H9 (cell line): Measurements from ENCODE around the gene CD300LD. TPM values are rescaled to one million over a fixed set of nuclear protein-coding genes. Genes with fewer than 3 reads are reported as not detected.

Experiments
- DNase-seq: peaks from one replicate; pipeline ENCODE4 v3.0.0-alpha.2; 2017
- H2AFZ ChIP-seq: one replicate; pipeline ENCODE4 v1.6.1; 2013; ENCODE audit warnings: mild to moderate bottlenecking, low read length, control low read depth, moderate library complexity
- H2AK5ac ChIP-seq: 2 replicates; pipeline ENCODE4 v1.6.1; 2013; ENCODE audit warnings: low read length, control low read depth, mixed read lengths; ENCODE audit not compliant: insufficient read length
- H2BK120ac ChIP-seq: one replicate; pipeline ENCODE4 v1.6.1; 2013; ENCODE audit warnings: low read depth, mild to moderate bottlenecking, low read length, control low read depth, inconsistent platforms; ENCODE audit not compliant: poor library complexity, severe bottlenecking
- H2BK12ac ChIP-seq: 2 replicates; pipeline ENCODE4 v1.6.1; 2013; ENCODE audit warnings: low read length, control low read depth, mixed read lengths, low read depth; ENCODE audit not compliant: insufficient read length
- H2BK15ac ChIP-seq: 2 replicates; pipeline ENCODE4 v1.6.1; 2013; ENCODE audit warnings: low read depth, low read length, control low read depth
- H2BK20ac ChIP-seq: one replicate; pipeline ENCODE4 v1.6.1; 2013; ENCODE audit warnings: low read depth, mild to moderate bottlenecking, low read length, control low read depth, inconsistent platforms; ENCODE audit not compliant: poor library complexity, severe bottlenecking
- H2BK5ac ChIP-seq: 2 replicates; pipeline ENCODE4 v1.6.1; 2013; ENCODE audit warnings: low read length, control low read depth, mixed read lengths; ENCODE audit not compliant: insufficient read length
- H3K14ac ChIP-seq: 2 replicates; pipeline ENCODE4 v1.6.1; 2013; ENCODE audit warnings: low read length, control low read depth; ENCODE audit not compliant: insufficient read depth
- H3K18ac ChIP-seq: 2 replicates; pipeline ENCODE4 v1.6.1; 2013; ENCODE audit warnings: low read depth, mild to moderate bottlenecking, mixed read lengths, low read length, control low read depth; ENCODE audit not compliant: insufficient read length
- H3K23ac ChIP-seq: 2 replicates; pipeline ENCODE4 v1.6.1; 2013; ENCODE audit warnings: low read length, control low read depth, mixed read lengths, low read depth; ENCODE audit not compliant: insufficient read length
- H3K23me2 ChIP-seq: 2 replicates; pipeline ENCODE4 v1.6.1; 2013; ENCODE audit warnings: low read depth, mild to moderate bottlenecking, mixed read lengths, low read length, control low read depth; ENCODE audit not compliant: insufficient read length, poor library complexity, severe bottlenecking
- H3K27ac ChIP-seq: 2 replicates; pipeline ENCODE4 v1.5.1; 2013; ENCODE audit warnings: low read length, control low read depth, mixed read lengths, low read depth; ENCODE audit not compliant: insufficient read length
- H3K27me3 ChIP-seq: 2 replicates; pipeline ENCODE4 v1.6.1; 2013; ENCODE audit warnings: low read length, control low read depth, inconsistent platforms; ENCODE audit not compliant: insufficient read depth
- H3K4ac ChIP-seq: 2 replicates; pipeline ENCODE4 v1.6.1; 2013; ENCODE audit warnings: low read depth, mild to moderate bottlenecking, control low read depth, inconsistent platforms, low read length, moderate library complexity
- H3K4me1 ChIP-seq: 2 replicates; pipeline ENCODE4 v1.6.1; 2013; ENCODE audit warnings: low read length, control low read depth, inconsistent platforms; ENCODE audit not compliant: insufficient read depth
- H3K4me2 ChIP-seq: 2 replicates; pipeline ENCODE4 v1.6.1; 2013; ENCODE audit warnings: low read length, control low read depth, mixed read lengths; ENCODE audit not compliant: insufficient read length, insufficient read depth
- H3K56ac ChIP-seq: 2 replicates; pipeline ENCODE4 v1.6.1; 2013; ENCODE audit warnings: low read depth, mild to moderate bottlenecking, mixed read lengths, low read length, control low read depth; ENCODE audit not compliant: insufficient read length
- H3K79me1 ChIP-seq: 2 replicates; pipeline ENCODE4 v1.6.1; 2013; ENCODE audit warnings: low read depth, mild to moderate bottlenecking, moderate library complexity, low read length, control low read depth, inconsistent platforms; ENCODE audit not compliant: insufficient read depth, poor library complexity, severe bottlenecking
- H3K79me2 ChIP-seq: 2 replicates; pipeline ENCODE4 v1.6.1; 2013; ENCODE audit warnings: low read length, control low read depth, inconsistent platforms; ENCODE audit not compliant: insufficient read depth
- H3K9ac ChIP-seq: 2 replicates; pipeline ENCODE4 v1.6.1; 2013; ENCODE audit warnings: low read length, control low read depth, mixed read lengths; ENCODE audit not compliant: insufficient read length; ENCODE audit errors: extremely low read depth
- H3K9me3 ChIP-seq: one replicate; pipeline ENCODE4 v1.6.1; 2013; ENCODE audit warnings: low read depth, low read length, inconsistent platforms; ENCODE audit not compliant: control insufficient read depth
- H3T11ph ChIP-seq: one replicate; pipeline ENCODE4 v1.6.1; 2013; ENCODE audit warnings: mild to moderate bottlenecking, low read length, control low read depth, inconsistent platforms
- H4K20me1 ChIP-seq: one replicate; pipeline ENCODE4 v1.6.1; 2013; ENCODE audit not compliant: control insufficient read depth, insufficient read length, insufficient read depth
- H4K5ac ChIP-seq: 2 replicates; pipeline ENCODE4 v1.6.1; 2013; ENCODE audit warnings: low read depth, mild to moderate bottlenecking, mixed read lengths, low read length, control low read depth; ENCODE audit not compliant: insufficient read length
- H4K8ac ChIP-seq: replicated peaks from 2 replicates; pipeline ENCODE4 v1.6.1; 2013; ENCODE audit warnings: low read length, control low read depth, mixed read lengths, low read depth; ENCODE audit not compliant: insufficient read length
- H4K91ac ChIP-seq: 2 replicates; pipeline ENCODE4 v1.6.1; 2013; ENCODE audit warnings: low read depth, mild to moderate bottlenecking, moderate library complexity, mixed read lengths, low read length, control low read depth; ENCODE audit not compliant: insufficient read length
- H3K27ac Mint-ChIP-seq, 3 experiments: 2 replicates in 2 of 3; 3 replicates in 1 of 3; pipeline ENCODE4 v1.8.0; 2020 to 2021; ENCODE audit warnings: mixed read lengths in 3 of 3, mild to moderate bottlenecking in 1 of 3, moderate library complexity in 1 of 3
- H3K27me3 Mint-ChIP-seq: 2 replicates; pipeline ENCODE4 v1.8.0; 2021; ENCODE audit warnings: low read depth, mild to moderate bottlenecking, moderate library complexity, mixed read lengths
- H3K36me3 Mint-ChIP-seq, 3 experiments: 2 replicates in 2 of 3; 3 replicates in 1 of 3; pipeline ENCODE4 v1.8.0; 2020 to 2021; ENCODE audit warnings: low read depth in 3 of 3, mixed read lengths in 3 of 3; ENCODE audit not compliant: insufficient read depth in 1 of 3
- H3K4me1 Mint-ChIP-seq, 2 experiments: 2 replicates each; pipeline ENCODE4 v1.8.0; 2020; ENCODE audit warnings: mixed read lengths in 2 of 2
- H3K4me3 Mint-ChIP-seq, 2 experiments: 2 replicates in 1 of 2; 3 replicates in 1 of 2; pipeline ENCODE4 v1.8.0; 2020 to 2021; ENCODE audit warnings: mild to moderate bottlenecking in 2 of 2, mixed read lengths in 2 of 2, moderate library complexity in 1 of 2
- H3K9me3 Mint-ChIP-seq, 2 experiments: 2 replicates in 1 of 2; 3 replicates in 1 of 2; pipeline ENCODE4 v1.8.0; 2020; ENCODE audit warnings: mild to moderate bottlenecking in 2 of 2, mixed read lengths in 2 of 2, moderate library complexity in 1 of 2
- WGBS: extraction: QIAGEN DNeasy Blood & Tissue Kit; methylation state at CpG from one replicate; pipeline ENCODE4 v1.1.7; 2013; ENCODE audit warnings: missing lambda C conversion rate, low lambda C conversion rate, mixed read lengths; ENCODE audit not compliant: insufficient read length; ENCODE audit errors: extremely low coverage; 5-methylcytosine and 5-hydroxymethylcytosine counted together
- total RNA-seq: library from RNA; stranded (reverse); gene quantifications from 2 replicates; pipeline ENCODE4 v1.2.1, GENCODE V29; 2021
- TF ChIP-seq, protein P1 (sequence below): fragments of 200-600 bp; sonication (generic); conservative IDR thresholded peaks from 3 replicates; pipeline ENCODE4 v1.8.0; 2021; ENCODE audit warnings: antibody characterized with exemption, mild to moderate bottlenecking

CD300LD gene
- total RNA-seq, 1 experiment from 2014 or later: not detected

DNA sequence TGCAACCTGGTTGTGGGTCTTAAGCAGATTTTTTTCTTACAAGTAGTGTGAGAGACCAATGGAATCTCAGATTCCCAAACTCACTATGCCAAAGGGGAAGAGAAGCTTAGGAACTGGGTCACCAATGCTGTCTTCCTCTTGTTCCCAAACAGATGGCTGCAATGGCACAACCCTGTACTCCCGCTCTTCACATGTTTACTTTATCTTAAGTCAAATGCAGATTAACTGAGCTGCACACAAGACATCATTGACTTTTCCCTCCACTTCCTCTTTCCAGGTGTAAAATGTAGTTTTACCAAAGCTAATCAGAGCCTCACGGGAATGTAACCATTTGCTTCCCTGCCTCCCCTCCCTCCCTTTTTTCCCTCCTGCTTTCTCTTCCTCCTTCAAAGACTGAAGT lies 45.8 kb upstream of the CD300LD start:
- Histone ChIP-seq H3K4me2 (no peak overlapping the region), H2BK15ac (no peak overlapping the region), H3K56ac (no peak overlapping the region), H3K4ac (no peak overlapping the region), H3K23ac (no peak overlapping the region), H4K5ac (no peak overlapping the region), H3T11ph (no peak overlapping the region), H3K9ac (no peak overlapping the region), H2BK20ac (no peak overlapping the region), H3K23me2 (no peaks in the 10 kb centered on the region), H4K91ac (no peak overlapping the region), H3K18ac (no peak overlapping the region), H2BK120ac (no peak overlapping the region), H3K4me1 (peaks cover 6% of the 10 kb centered on the region; the same call in 1 of the 2 replicates), H2AFZ (no peak overlapping the region), H3K9me3 (no peaks in the 10 kb centered on the region), H3K14ac (no peak overlapping the region), H3K27ac (no peak overlapping the region), H2BK12ac (no peak overlapping the region), H3K79me2 (no peaks in the 10 kb centered on the region), H4K8ac (no peak overlapping the region), H3K27me3 (no peaks in the 10 kb centered on the region), H2AK5ac (no peak overlapping the region), H3K79me1 (no peaks in the 10 kb centered on the region), H2BK5ac (no peak overlapping the region), H4K20me1 (no peaks in the 10 kb centered on the region)
- no peak for DNase-seq
- no peak overlapping the region for H3K4me3 Mint-ChIP-seq
- H3K36me3 Mint-ChIP-seq: no peaks in the 10 kb centered on the region; a peak in 1 of 7 replicates
- no CpG with 5 or more reads among the region's 2 CpGs for WGBS
- TF ChIP-seq, protein P1, sequence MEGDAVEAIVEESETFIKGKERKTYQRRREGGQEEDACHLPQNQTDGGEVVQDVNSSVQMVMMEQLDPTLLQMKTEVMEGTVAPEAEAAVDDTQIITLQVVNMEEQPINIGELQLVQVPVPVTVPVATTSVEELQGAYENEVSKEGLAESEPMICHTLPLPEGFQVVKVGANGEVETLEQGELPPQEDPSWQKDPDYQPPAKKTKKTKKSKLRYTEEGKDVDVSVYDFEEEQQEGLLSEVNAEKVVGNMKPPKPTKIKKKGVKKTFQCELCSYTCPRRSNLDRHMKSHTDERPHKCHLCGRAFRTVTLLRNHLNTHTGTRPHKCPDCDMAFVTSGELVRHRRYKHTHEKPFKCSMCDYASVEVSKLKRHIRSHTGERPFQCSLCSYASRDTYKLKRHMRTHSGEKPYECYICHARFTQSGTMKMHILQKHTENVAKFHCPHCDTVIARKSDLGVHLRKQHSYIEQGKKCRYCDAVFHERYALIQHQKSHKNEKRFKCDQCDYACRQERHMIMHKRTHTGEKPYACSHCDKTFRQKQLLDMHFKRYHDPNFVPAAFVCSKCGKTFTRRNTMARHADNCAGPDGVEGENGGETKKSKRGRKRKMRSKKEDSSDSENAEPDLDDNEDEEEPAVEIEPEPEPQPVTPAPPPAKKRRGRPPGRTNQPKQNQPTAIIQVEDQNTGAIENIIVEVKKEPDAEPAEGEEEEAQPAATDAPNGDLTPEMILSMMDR: no peak
- peaks cover 48 to 63% of the 10 kb centered on the region in 2 experiments for H3K4me1 Mint-ChIP-seq
- no peaks in the 10 kb centered on the region for H3K9me3 Mint-ChIP-seq
- peaks cover 11% of the 10 kb centered on the region for H3K27me3 Mint-ChIP-seq
- no peak overlapping the region for H3K27ac Mint-ChIP-seq
